Smooth muscle cell of the umbilical artery (primary cell): ENCODE measurements around the gene SCUBE2. TPM values are rescaled to one million over a fixed set of nuclear protein-coding genes. Genes with fewer than 3 reads are reported as not detected.

Source experiments
- total RNA-seq: library from RNA; depleted of rRNA; stranded (reverse); fragments of >200 nt; gene quantifications from 2 replicates; pipeline ENCODE4 v1.2.3, GENCODE V29; 2014

Gene SCUBE2
- total RNA-seq = 1.8 and 9.5 TPM in 2 replicates

GRCh38 chr11:9091044-9091922 is at the start of gene SCUBE2:
SCUBE2 (minus strand) TSS chr11:9091599; CDS start chr11:9091528, 71 bp downstream.

GRCh38 chr11:9003573-9004182 is 87.7 kb downstream of the SCUBE2 start, which contains the start of gene NRIP3:
NRIP3 (minus strand) TSS chr11:9004001; CDS start chr11:9003935, 66 bp downstream.

Other genes starting within 250 kb of the SCUBE2 start
- 31.3 and 39.5 TPM in 2 replicates for gene AKIP1, start 180.4 kb downstream of the SCUBE2 start, total RNA-seq
- gene C11orf16, start 158.7 kb downstream of the SCUBE2 start, total RNA-seq = not detected in 2 replicates
- not detected in 2 replicates for gene ASCL3, start 148.6 kb downstream of the SCUBE2 start, total RNA-seq
- gene TMEM9B, start 127.2 kb downstream of the SCUBE2 start, total RNA-seq = 38.2 and 56.7 TPM in 2 replicates
- 37.7 and 42.8 TPM in 2 replicates for gene NRIP3, start 87.6 kb downstream of the SCUBE2 start, total RNA-seq
- 198 and 259 TPM in 2 replicates for gene DENND5A, start 173.8 kb upstream of the SCUBE2 start, total RNA-seq
- gene TMEM41B, start 223.0 kb upstream of the SCUBE2 start, total RNA-seq = 61.4 and 71.0 TPM in 2 replicates